B cell (primary cell): Measurements from ENCODE around the gene NPM3. TPM values are rescaled to one million over a fixed set of nuclear protein-coding genes. Genes with fewer than 3 reads are reported as not detected.
A peak's percentile ranks its signal among the peaks of the same experiment; 100 is the strongest.

Experiments
- ATAC-seq: fragments of 200-7000 bp; cut with Tn5 transposase; one replicate; pipeline ENCODE4 v1.10.0; 2021; ENCODE audit warnings: low read depth, mild to moderate bottlenecking, moderate number of reproducible peaks, moderate library complexity
- CTCF ChIA-PET: fragments of 350-600 bp; sonication (Branson Sonifier 250); formaldehyde crosslinking; loops from one replicate; lab custom pipeline; 2021; ENCODE audit warnings: antibody characterized with exemption, inconsistent platforms; lab: Charles Lee
- POLR2A ChIA-PET: fragments of 350-600 bp; sonication (Branson Sonifier 250); formaldehyde crosslinking; loops from one replicate; lab custom pipeline; 2021; ENCODE audit warnings: antibody characterized with exemption; lab: Charles Lee
- DNase-seq: peaks from one replicate; pipeline ENCODE4 v3.0.0; 2013
- H2AFZ ChIP-seq: 2 replicates; pipeline ENCODE4 v1.6.1; 2012; ENCODE audit warnings: mild to moderate bottlenecking, low read depth, low read length; ENCODE audit not compliant: insufficient read depth, poor library complexity, severe bottlenecking
- H3K27ac ChIP-seq, 2 donors: 1 replicate in 1 of 2; 2 replicates in 1 of 2; pipeline ENCODE4 v1.5.1; 2012 to 2013; ENCODE audit warnings: low read length in 2 of 2, mild to moderate bottlenecking in 2 of 2, moderate library complexity in 1 of 2
- H3K27me3 ChIP-seq, 4 experiments: fragments of 200-600 bp in 1 of 4; sonication (generic) in 1 of 4; replicated peaks in 1 of 4; 1 replicate in 2 of 4; 2 replicates in 2 of 4; pipeline versions ENCODE4 v1.6.1 to v1.7.0; 2013 to 2016; ENCODE audit warnings: low read length in 3 of 4, mild to moderate bottlenecking in 2 of 4, mixed read lengths in 1 of 4, moderate library complexity in 1 of 4; ENCODE audit not compliant: insufficient read depth in 4 of 4, control insufficient read depth in 3 of 4; ENCODE audit errors: control extremely low read depth in 1 of 4
- H3K36me3 ChIP-seq, 2 experiments: replicated peaks in 1 of 2; 1 replicate in 1 of 2; 2 replicates in 1 of 2; pipeline versions ENCODE4 v1.6.1 to v1.7.1; 2013; ENCODE audit warnings: low read length in 1 of 2; ENCODE audit not compliant: insufficient read depth in 2 of 2, control insufficient read depth in 1 of 2; ENCODE audit errors: control extremely low read depth in 1 of 2, extremely low read depth in 1 of 2
- H3K4me1 ChIP-seq, 2 donors: fragments of 200-600 bp in 1 of 2; sonication (generic) in 1 of 2; 1 replicate in 1 of 2; 2 replicates in 1 of 2; pipeline versions ENCODE4 v1.5.1 to v1.6.1; 2013 to 2017; ENCODE audit warnings: low read length in 2 of 2; ENCODE audit not compliant: control insufficient read depth in 2 of 2, insufficient read depth in 2 of 2
- H3K4me2 ChIP-seq: replicated peaks from 2 replicates; pipeline ENCODE3; 2012; ENCODE audit warnings: mild to moderate bottlenecking, low read depth, low read length; ENCODE audit not compliant: poor library complexity, severe bottlenecking
- H3K4me3 ChIP-seq, 5 experiments: fragments of 200-600 bp in 1 of 5; sonication (generic) in 1 of 5; 1 replicate in 3 of 5; 2 replicates in 2 of 5; pipeline versions ENCODE4 v1.5.1 to v1.7.0; 2011 to 2016; ENCODE audit warnings: low read length in 4 of 5, mild to moderate bottlenecking in 4 of 5, low read depth in 2 of 5, control low read depth in 1 of 5, moderate library complexity in 1 of 5; ENCODE audit not compliant: insufficient read depth in 1 of 5; ENCODE audit errors: control extremely low read depth in 1 of 5, extremely low read depth in 1 of 5
- H3K79me2 ChIP-seq: fragments of 200-600 bp; sonication (generic); one replicate; pipeline ENCODE4 v1.6.0; 2016; ENCODE audit warnings: low read length; ENCODE audit not compliant: control insufficient read depth, insufficient read depth
- H3K9ac ChIP-seq: fragments of 200-600 bp; sonication (generic); 2 replicates; pipeline ENCODE4 v1.6.1; 2017; ENCODE audit warnings: mild to moderate bottlenecking, low read length, moderate library complexity
- H3K9me3 ChIP-seq, 3 donors: one replicate each; pipeline versions ENCODE4 v1.6.1 to v1.7.1; 2013; ENCODE audit warnings: low read length in 2 of 3; ENCODE audit not compliant: control insufficient read depth in 2 of 3, insufficient read depth in 1 of 3; ENCODE audit errors: control extremely low read depth in 1 of 3
- H4K20me1 ChIP-seq: 2 replicates; pipeline ENCODE4 v1.6.0; 2012; ENCODE audit warnings: mild to moderate bottlenecking, low read length; ENCODE audit not compliant: insufficient read depth, control insufficient read depth, poor library complexity, severe bottlenecking
- H3K27ac Mint-ChIP-seq: one replicate; pipeline ENCODE4 v1.8.0; 2021; ENCODE audit warnings: mixed read lengths
- H3K27me3 Mint-ChIP-seq: one replicate; pipeline ENCODE4 v1.8.0; 2021; ENCODE audit warnings: mixed read lengths
- H3K4me1 Mint-ChIP-seq: one replicate; pipeline ENCODE4 v1.8.0; 2021; ENCODE audit warnings: mixed read lengths
- H3K4me3 Mint-ChIP-seq: one replicate; pipeline ENCODE4 v1.8.0; 2021; ENCODE audit warnings: mixed read lengths
- H3K9me3 Mint-ChIP-seq: one replicate; pipeline ENCODE4 v1.8.0; 2022; ENCODE audit warnings: mixed read lengths; ENCODE audit not compliant: insufficient read depth
- EZH2 ChIP-seq: IDR thresholded peaks from 2 replicates; pipeline ENCODE4 v1.6.1; 2012; ENCODE audit warnings: borderline replicate concordance, low read depth, mild to moderate bottlenecking, moderate library complexity, low read length; ENCODE audit not compliant: insufficient read depth, poor library complexity, severe bottlenecking
- WGBS: methylation state at CpG from one replicate; pipeline ENCODE4 v1.1.5; 2013; ENCODE audit warnings: missing lambda C conversion rate; ENCODE audit not compliant: insufficient coverage; 5-methylcytosine and 5-hydroxymethylcytosine counted together
- intact Hi-C: fragments of 100-400 bp; cut with micrococcal nuclease; formaldehyde crosslinking; loops from one replicate; pipeline ENCODE4 v1.10.0; 2022
- polyA plus RNA-seq: library from polyadenylated mRNA; depleted of rRNA; stranded (reverse); fragments of >200 nt; gene quantifications from 2 replicates; pipeline ENCODE4 v1.2.3, GENCODE V29; 2012
- total RNA-seq, 2 donors: library from RNA; stranded (reverse); fragments of 120-200 nt in 1 of 2; gene quantifications; 1 replicate in 1 of 2; 2 replicates in 1 of 2; pipeline versions ENCODE4 v1.2.3 to v1.2.4, GENCODE V29; 2013 to 2022
- TF ChIP-seq, protein P1 (sequence below): fragments of 200-600 bp; IDR thresholded peaks from one replicate; pipeline ENCODE4 v1.8.0; 2022; ENCODE audit warnings: antibody characterized with exemption, mild to moderate bottlenecking

NPM3 gene
- total and polyA plus RNA-seq, 2 donors (not counting 1 experiment from before 2014, with no cell fraction given): 7.7 to 13.5 TPM

DNA sequence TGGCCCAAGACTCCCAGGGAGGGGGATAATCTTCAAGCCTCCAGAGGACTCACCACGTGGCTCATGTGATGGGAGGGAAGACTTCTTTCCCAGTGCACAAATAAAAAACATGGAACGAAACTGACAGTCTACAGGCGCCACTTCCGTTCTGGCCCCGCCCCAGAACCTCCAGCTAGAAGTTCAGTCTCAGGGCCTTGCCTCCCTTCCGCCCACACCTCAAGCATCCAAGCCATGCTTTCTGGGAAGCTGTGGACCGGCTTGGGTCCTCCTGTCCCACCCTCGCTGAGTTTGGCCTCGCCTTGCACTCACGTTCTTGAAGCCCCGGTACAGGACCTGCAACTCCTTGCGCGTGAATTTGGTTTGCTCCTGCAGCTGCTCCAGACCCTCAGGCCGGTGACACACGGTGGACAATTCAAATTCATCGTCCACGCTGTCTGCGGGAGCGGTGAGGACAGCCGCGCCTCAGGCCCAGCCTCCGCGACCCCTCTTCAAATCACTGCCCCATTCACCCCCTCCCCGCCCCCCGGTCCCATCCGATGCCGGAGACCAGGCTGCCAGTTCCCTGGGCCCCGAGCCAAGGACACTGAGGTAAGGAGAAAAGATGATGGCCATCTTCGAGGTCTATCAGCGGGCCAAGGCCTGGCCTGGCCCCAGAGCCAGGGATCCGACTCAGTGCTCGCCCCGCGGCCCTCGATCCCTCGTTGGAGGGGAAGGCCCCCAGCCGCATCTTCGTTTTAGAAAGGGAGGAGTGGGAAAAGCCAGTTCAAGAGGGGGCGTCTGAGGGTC, 45.7 kb upstream of the NPM3 start:
- Mint-ChIP-seq H3K9me3 (no peaks in the 10 kb centered on the region), H3K4me3 (peak overlapping the region; percentile 23), H3K27me3 (no peaks in the 10 kb centered on the region), H3K4me1 (peaks cover 36% of the 10 kb centered on the region), H3K27ac (peak overlapping the region; percentile 37)
- peak overlapping the region; percentile 91 for H3K4me2 ChIP-seq
- H3K9me3 ChIP-seq: no peaks in the 10 kb centered on the region
- peaks cover 23% of the 10 kb centered on the region for H3K79me2 ChIP-seq
- H3K27ac ChIP-seq: peak overlapping the region in 1 of 2 donors; percentile 26
- ChIA-PET POLR2A (interaction anchor here (1.5 to 7.1 kb wide), 2 partner anchors 7 to 12 kb away, joined by 5 to 102 read pairs; partner anchors contain the start of gene OGA), CTCF (interaction anchor here (1.1 to 6.4 kb wide), 3 partner anchors 12 to 244 kb away, joined by 3 to 51 read pairs (median 3); partner anchors contain the start of gene KCNIP2)
- TF ChIP-seq, protein P1, sequence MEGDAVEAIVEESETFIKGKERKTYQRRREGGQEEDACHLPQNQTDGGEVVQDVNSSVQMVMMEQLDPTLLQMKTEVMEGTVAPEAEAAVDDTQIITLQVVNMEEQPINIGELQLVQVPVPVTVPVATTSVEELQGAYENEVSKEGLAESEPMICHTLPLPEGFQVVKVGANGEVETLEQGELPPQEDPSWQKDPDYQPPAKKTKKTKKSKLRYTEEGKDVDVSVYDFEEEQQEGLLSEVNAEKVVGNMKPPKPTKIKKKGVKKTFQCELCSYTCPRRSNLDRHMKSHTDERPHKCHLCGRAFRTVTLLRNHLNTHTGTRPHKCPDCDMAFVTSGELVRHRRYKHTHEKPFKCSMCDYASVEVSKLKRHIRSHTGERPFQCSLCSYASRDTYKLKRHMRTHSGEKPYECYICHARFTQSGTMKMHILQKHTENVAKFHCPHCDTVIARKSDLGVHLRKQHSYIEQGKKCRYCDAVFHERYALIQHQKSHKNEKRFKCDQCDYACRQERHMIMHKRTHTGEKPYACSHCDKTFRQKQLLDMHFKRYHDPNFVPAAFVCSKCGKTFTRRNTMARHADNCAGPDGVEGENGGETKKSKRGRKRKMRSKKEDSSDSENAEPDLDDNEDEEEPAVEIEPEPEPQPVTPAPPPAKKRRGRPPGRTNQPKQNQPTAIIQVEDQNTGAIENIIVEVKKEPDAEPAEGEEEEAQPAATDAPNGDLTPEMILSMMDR: no peak
- no peak for TF ChIP-seq EZH2
- intact Hi-C loops: no loop called here
- no peaks in the 10 kb centered on the region for H3K27me3 ChIP-seq
- no peak overlapping the region for H2AFZ ChIP-seq
- no peak for DNase-seq
- no peak for ATAC-seq
- WGBS: 76% methylated on average over 24 of the region's 39 CpGs
- peaks cover 21% of the 10 kb centered on the region for H4K20me1 ChIP-seq
- peak overlapping the region in 1 of 5 experiments; percentile 32 for H3K4me3 ChIP-seq
- H3K9ac ChIP-seq: peak overlapping the region; percentile 17
- peaks cover 2 to 14% of the 10 kb centered on the region in 2 experiments for H3K36me3 ChIP-seq
- peaks cover 22 to 42% of the 10 kb centered on the region in 2 donors for H3K4me1 ChIP-seq
